ENCODE results near the gene PLA2G4F.
A peak's percentile ranks its signal among the peaks of the same experiment; 100 is the strongest.

PLA2G4F gene

GRCh38 chr15:42131006-42131405 is 25.4 kb downstream of the PLA2G4F start:
- no peak for DNase-seq

- no peak for DNase-seq
These were observed 26.0 kb downstream of the PLA2G4F start for GRCh38 chr15:42130246-42130986.

- DNase-seq = no peak
These were observed 27.1 kb downstream of the PLA2G4F start for GRCh38 chr15:42129364-42129763.

GRCh38 chr15:42128476-42128875 is 28.0 kb downstream of the PLA2G4F start:
- no peak for DNase-seq

GRCh38 chr15:42123546-42123945 is 32.9 kb downstream of the PLA2G4F start:
- DNase-seq = no peak

- DNase-seq = no peak
These were observed 34.8 kb downstream of the PLA2G4F start for GRCh38 chr15:42121682-42122081.

GRCh38 chr15:42121021-42121420 is 35.4 kb downstream of the PLA2G4F start:
- DNase-seq = no peak

GRCh38 chr15:42120285-42120684 is 36.2 kb downstream of the PLA2G4F start:
- DNase-seq = no peak

- DNase-seq = no peak
These were observed 37.0 kb downstream of the PLA2G4F start for GRCh38 chr15:42119446-42119760.

GRCh38 chr15:42118650-42119445 is 37.6 kb downstream of the PLA2G4F start:
- no peak for DNase-seq

- DNase-seq = no peak
These were observed 44.5 kb downstream of the PLA2G4F start for GRCh38 chr15:42111924-42112323.

- DNase-seq = no peak
These were observed 46.1 kb downstream of the PLA2G4F start for GRCh38 chr15:42110367-42110766.

GRCh38 chr15:42108806-42109205 is 47.6 kb downstream of the PLA2G4F start:
- no peak for DNase-seq

GRCh38 chr15:42108189-42108588 is 48.2 kb downstream of the PLA2G4F start:
- DNase-seq = no peak

- peak; percentile 66 for DNase-seq
These were observed 49.0 kb downstream of the PLA2G4F start for GRCh38 chr15:42107473-42107872.

- DNase-seq = no peak
These were observed 50.1 kb downstream of the PLA2G4F start for GRCh38 chr15:42106288-42106687.

- no peak for DNase-seq
These were observed 52.1 kb downstream of the PLA2G4F start for GRCh38 chr15:42104095-42104891.

- no peak for DNase-seq
These were observed 53.7 kb downstream of the PLA2G4F start for GRCh38 chr15:42102646-42103235.

- no peak for DNase-seq
These were observed 54.6 kb downstream of the PLA2G4F start for GRCh38 chr15:42101861-42102260.

GRCh38 chr15:42100021-42100800 is 56.2 kb downstream of the PLA2G4F start:
- no peak for DNase-seq

- no peak for DNase-seq
These were observed 59.4 kb downstream of the PLA2G4F start for GRCh38 chr15:42097018-42097417.

- DNase-seq = no peak
These were observed 61.9 kb downstream of the PLA2G4F start, which contains the start of gene PLA2G4D for GRCh38 chr15:42094512-42094963. Gene PLA2G4D (minus strand): TSS chr15:42094562. CDS start chr15:42094459, 103 bp downstream.
